ENCODE measurements around the gene BPIFB4.

DNA sequence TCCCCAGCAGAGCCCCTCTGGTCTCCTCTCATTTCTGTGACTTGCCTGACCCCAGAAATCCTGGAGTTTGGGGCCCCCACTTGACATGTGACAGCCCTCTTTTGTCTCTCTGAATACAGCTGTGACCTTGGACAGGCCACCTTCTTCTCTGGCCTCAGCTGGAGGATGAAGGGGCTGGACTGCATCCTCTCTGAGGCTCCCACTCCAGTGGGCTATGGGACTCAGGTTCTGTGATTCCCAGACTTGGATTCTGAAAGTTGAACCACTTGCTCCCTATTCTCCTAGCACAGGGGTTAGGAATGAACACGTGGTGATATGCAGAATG is 16.7 kb upstream of the BPIFB4 start:
- TF ChIP-seq EZH2 (IDR thresholded peaks at IDR 0.05; ENCODE audit: low read depth), result no peak
- TF ChIP-seq, protein P1, sequence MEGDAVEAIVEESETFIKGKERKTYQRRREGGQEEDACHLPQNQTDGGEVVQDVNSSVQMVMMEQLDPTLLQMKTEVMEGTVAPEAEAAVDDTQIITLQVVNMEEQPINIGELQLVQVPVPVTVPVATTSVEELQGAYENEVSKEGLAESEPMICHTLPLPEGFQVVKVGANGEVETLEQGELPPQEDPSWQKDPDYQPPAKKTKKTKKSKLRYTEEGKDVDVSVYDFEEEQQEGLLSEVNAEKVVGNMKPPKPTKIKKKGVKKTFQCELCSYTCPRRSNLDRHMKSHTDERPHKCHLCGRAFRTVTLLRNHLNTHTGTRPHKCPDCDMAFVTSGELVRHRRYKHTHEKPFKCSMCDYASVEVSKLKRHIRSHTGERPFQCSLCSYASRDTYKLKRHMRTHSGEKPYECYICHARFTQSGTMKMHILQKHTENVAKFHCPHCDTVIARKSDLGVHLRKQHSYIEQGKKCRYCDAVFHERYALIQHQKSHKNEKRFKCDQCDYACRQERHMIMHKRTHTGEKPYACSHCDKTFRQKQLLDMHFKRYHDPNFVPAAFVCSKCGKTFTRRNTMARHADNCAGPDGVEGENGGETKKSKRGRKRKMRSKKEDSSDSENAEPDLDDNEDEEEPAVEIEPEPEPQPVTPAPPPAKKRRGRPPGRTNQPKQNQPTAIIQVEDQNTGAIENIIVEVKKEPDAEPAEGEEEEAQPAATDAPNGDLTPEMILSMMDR (conservative IDR thresholded peaks at IDR 0.05), result no peak
